Cardiac muscle cell (in vitro differentiated cells and primary cell): ENCODE results near the gene KRT32. TPM values are rescaled to one million over a fixed set of nuclear protein-coding genes. Genes with fewer than 3 reads are reported as not detected.

ENCODE experiments used
- DNase-seq, 2 donors: peaks; one replicate each; pipeline versions ENCODE4 v3.0.0 to v3.0.0-alpha.2; 2010 to 2017; ENCODE audit warnings: low read depth in 1 of 2, low spot score in 1 of 2
- H3K27ac ChIP-seq: fragments of 200-600 bp; sonication (generic); 2 replicates; pipeline ENCODE4 v1.5.1; 2016
- H3K27me3 ChIP-seq: fragments of 200-600 bp; sonication (generic); 2 replicates; pipeline ENCODE4 v1.6.0; 2016; ENCODE audit warnings: control low read depth
- H3K36me3 ChIP-seq: fragments of 200-600 bp; sonication (generic); 2 replicates; pipeline ENCODE4 v1.5.1; 2016; ENCODE audit warnings: control low read depth
- H3K4me1 ChIP-seq: fragments of 200-600 bp; sonication (generic); 2 replicates; pipeline ENCODE4 v1.8.1; 2017; ENCODE audit warnings: low read depth, mild to moderate bottlenecking, mixed run types
- H3K4me3 ChIP-seq: fragments of 200-600 bp; sonication (generic); 2 replicates; pipeline ENCODE4 v1.5.1; 2016; ENCODE audit warnings: mild to moderate bottlenecking
- H3K9me3 ChIP-seq: fragments of 200-600 bp; sonication (generic); 2 replicates; pipeline ENCODE4 v1.5.1; 2017; ENCODE audit warnings: low read depth, mild to moderate bottlenecking, control low read depth
- polyA plus RNA-seq: library from polyadenylated mRNA; unstranded; fragments of >200 nt; fragmentation: Nextera tagmentation; extraction: Ambion mirVana; gene quantifications from 2 replicates; pipeline ENCODE4 v1.2.1, GENCODE V29; 2016
- total RNA-seq: library from RNA; depleted of rRNA; stranded (reverse); fragments of >200 nt; gene quantifications from 2 replicates; pipeline ENCODE4 v1.2.3, GENCODE V29; 2016
- TF ChIP-seq, protein P1 (sequence below): IDR thresholded peaks from 2 replicates; pipeline ENCODE4 v1.5.1; 2012; ENCODE audit warnings: low read depth, mild to moderate bottlenecking, low read length

The KRT32 gene
- total and polyA plus RNA-seq, 2 experiments from 2014 or later: not detected

GRCh38 chr17:41457676-41458075 lies 9.5 kb downstream of the KRT32 start:
- DNase-seq: no peak
- Histone ChIP-seq H3K4me1 (no peaks in the 10 kb centered on the region), H3K4me3 (no peak overlapping the region), H3K27ac (no peak overlapping the region), H3K9me3 (no peaks in the 10 kb centered on the region), H3K36me3 (no peaks in the 10 kb centered on the region), H3K27me3 (peaks cover 5% of the 10 kb centered on the region)
- TF ChIP-seq, protein P1, sequence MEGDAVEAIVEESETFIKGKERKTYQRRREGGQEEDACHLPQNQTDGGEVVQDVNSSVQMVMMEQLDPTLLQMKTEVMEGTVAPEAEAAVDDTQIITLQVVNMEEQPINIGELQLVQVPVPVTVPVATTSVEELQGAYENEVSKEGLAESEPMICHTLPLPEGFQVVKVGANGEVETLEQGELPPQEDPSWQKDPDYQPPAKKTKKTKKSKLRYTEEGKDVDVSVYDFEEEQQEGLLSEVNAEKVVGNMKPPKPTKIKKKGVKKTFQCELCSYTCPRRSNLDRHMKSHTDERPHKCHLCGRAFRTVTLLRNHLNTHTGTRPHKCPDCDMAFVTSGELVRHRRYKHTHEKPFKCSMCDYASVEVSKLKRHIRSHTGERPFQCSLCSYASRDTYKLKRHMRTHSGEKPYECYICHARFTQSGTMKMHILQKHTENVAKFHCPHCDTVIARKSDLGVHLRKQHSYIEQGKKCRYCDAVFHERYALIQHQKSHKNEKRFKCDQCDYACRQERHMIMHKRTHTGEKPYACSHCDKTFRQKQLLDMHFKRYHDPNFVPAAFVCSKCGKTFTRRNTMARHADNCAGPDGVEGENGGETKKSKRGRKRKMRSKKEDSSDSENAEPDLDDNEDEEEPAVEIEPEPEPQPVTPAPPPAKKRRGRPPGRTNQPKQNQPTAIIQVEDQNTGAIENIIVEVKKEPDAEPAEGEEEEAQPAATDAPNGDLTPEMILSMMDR: no peak

DNA sequence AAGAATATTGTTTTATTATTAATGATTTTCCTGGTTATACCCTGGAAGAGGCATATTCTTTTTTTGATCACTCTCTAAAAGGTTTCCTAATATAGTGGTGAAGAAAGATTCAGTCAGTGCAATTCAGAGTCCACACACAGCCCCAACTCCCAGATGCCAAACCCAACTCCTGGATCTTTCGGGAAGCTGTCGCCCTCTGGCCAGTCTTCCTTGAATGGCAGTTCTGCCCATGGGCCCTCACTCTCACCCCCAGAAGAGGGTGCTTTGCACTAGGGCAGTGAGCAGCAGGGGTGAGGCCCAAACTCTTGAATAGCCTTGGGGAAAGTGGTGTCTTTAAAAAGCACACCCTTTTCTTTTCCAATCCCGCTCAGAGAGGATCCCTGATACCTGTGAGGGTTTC lies 11.0 kb downstream of the KRT32 start:
- no peak overlapping the region for H3K27ac ChIP-seq
- H3K4me1 ChIP-seq: no peaks in the 10 kb centered on the region
- TF ChIP-seq, protein P1: peak; percentile 16
- no peak overlapping the region for H3K4me3 ChIP-seq
- H3K9me3 ChIP-seq: no peaks in the 10 kb centered on the region
- peaks cover 5% of the 10 kb centered on the region for H3K27me3 ChIP-seq
- DNase-seq: no peak
- H3K36me3 ChIP-seq: no peaks in the 10 kb centered on the region

- Histone ChIP-seq H3K27me3 (peaks cover 5% of the 10 kb centered on the region), H3K4me1 (no peaks in the 10 kb centered on the region), H3K9me3 (no peaks in the 10 kb centered on the region), H3K36me3 (no peaks in the 10 kb centered on the region), H3K4me3 (no peak overlapping the region), H3K27ac (no peak overlapping the region)
- DNase-seq: no peak
- TF ChIP-seq, protein P1: no peak
Observed at GRCh38 chr17:41455236-41455635, 11.9 kb downstream of the KRT32 start.

DNA sequence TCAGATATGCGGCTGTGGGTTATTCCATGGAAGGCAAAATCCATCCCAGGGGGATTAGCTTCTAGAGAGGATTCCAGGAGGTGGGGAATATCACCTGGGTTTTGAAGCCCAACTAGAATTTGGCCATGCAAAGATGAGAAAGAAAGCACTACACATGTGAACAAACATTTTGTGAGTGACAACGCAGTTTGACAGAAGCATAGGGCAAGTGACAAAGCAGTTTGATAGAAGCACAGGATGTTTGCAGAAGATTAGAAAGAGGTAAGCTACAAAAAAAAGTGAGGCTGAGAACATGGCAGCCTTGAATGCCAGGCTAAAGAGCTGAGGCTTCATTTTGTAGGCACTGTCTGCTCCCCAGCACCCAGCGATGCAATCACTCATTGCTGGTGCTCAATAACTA lies 14.1 kb downstream of the KRT32 start:
- Histone ChIP-seq H3K27me3 (peaks cover 5% of the 10 kb centered on the region), H3K9me3 (no peaks in the 10 kb centered on the region), H3K4me3 (no peak overlapping the region), H3K27ac (no peak overlapping the region), H3K4me1 (no peaks in the 10 kb centered on the region), H3K36me3 (no peaks in the 10 kb centered on the region)
- no peak for DNase-seq
- TF ChIP-seq, protein P1: no peak

- TF ChIP-seq, protein P1: no peak
Observed at GRCh38 chr17:41452281-41452680, 14.9 kb downstream of the KRT32 start.

More at GRCh38 chr17:41452281-41452680, 14.9 kb downstream of the KRT32 start:
- peaks cover 5% of the 10 kb centered on the region for H3K27me3 ChIP-seq
- H3K9me3 ChIP-seq: no peaks in the 10 kb centered on the region
- H3K4me3 ChIP-seq: no peak overlapping the region
- H3K36me3 ChIP-seq: no peaks in the 10 kb centered on the region
- DNase-seq: no peak
- no peak overlapping the region for H3K27ac ChIP-seq
- no peaks in the 10 kb centered on the region for H3K4me1 ChIP-seq
